Measurements from ENCODE around the gene AMELX.
A peak's percentile ranks its signal among the peaks of the same experiment; 100 is the strongest.

The AMELX gene

DNA sequence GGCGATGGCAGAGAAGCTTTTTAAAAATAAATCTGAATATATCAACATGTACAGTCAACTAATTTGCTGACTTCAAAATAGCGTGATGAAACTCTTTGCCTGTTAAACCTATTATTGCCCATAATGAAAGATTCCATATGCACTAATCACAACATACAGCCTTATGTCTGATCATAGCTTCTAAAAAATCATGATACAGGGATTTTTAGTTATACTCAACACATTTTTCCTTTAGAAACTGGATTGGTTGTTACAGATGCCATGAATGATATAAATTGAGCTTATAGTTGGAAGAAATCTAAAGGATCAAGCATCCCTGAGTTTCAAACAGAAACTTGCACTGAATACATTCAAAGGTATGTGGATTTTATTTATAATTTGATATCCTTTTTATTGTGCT lies at the start of gene AMELX:
TSS of gene AMELX (plus strand) at position 301 of the 400 bp plus-strand sequence. CDS start 1,376 bp downstream, outside the sequence.
- no peak for DNase-seq

DNA sequence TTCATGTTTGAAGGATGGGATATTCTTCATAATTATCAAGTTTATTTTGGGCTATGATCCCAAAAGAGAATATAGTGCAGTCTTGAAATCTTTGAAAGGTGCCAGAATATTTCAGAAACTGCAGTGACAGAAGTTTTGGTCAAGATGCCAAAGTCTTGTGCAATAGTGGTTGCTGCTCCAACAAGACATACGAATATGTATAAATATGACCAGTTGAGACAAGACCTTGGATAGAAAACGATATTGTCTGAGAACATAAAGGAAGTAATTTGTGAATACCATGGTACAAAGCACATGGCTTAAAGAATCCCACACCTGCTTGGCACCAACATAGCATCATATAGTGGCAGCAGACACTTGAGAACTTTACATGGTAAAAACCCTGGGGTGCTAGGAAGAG lies 48.6 kb upstream of the AMELX start:
- no peak for DNase-seq

DNA sequence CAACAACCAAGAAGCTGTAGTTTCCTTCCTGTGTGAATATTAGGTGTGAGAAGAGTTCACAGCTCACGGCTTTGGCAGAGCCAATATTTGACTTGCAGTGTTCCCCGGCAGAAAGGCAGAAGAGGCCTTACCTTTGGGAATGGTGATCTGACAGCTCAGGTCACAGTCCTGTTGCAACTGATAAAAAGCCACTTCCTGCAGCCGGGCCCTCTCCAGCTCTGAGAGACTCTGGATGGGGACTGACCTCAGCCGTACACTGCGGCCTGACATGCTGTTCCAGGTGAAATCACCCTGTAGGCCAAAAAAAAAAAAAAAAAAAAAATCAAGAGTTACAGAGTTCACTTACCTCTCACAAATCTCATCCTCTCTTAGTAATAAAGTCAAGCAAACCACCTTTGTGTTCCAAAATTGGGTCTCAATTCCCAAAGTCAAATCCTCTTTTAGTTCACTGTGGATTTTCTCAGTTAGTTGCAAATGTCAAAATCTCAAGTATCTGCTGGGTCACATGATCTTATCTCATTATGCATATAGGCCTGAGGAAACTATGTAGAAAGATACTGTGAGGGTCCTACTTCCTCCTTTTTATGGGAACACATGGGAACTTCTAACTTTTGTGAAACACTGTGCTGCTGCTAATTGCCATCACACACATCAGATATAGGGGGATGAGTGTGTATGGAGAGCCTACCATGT lies 38.6 kb upstream of the AMELX start:
- no peak for DNase-seq

DNA sequence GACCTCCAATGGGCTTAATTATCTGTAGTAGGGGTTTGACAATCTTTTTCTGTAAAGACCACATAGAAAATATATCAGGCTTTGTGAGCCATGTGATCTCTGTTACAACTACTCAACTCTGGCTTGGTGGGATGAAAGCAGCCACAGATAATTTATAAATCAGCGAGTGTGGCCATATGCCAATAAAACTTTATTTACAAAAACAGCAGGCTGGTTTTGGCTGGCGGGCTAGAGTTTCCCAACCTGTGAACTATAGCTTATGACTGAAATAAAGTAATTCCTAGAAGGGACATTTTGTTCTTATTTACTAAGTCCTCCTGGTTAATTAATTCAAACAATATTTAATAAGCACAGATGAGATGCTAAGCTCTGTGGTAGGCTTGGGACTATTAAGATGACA lies 35.9 kb upstream of the AMELX start:
- no peak for DNase-seq

DNA sequence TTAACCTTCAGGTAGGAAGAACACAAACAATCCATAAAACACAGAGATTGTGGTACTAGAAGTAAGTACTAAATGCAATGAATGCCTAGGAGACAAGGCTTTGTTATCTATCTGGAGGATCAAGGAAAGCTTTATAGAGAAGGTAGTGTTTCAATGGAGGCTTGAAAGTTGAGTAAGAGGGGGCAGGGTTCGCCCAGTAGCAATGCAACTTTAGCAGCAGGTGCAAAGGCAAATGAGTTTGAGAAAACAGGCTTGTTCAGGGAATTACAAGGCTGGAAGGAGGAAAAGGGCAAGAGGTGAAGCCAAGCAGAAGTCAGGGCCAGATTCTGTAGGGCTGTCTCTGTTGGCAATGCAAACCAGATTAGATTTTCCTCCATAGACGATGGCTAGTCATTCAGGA lies 35.5 kb upstream of the AMELX start:
- no peak for DNase-seq

DNA sequence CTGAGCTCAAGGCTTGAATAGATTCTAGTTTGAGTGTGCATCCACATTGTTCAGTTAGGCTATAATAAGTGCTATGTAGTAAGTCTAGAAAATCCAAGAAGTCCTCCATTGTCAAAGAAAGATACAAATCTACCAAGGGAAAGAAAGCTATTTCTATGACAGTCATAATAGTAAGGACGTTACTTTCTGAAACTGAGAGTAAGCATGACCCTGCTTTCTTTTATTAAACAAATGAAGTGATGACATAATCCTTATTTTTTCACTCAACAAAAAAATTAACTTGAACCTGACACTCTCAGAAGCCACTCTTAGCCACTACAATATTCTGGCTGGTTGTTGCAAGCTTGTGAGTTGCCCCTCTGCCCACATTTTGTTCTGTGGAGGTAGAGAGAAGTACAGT lies 33.8 kb upstream of the AMELX start:
- no peak for DNase-seq

DNA sequence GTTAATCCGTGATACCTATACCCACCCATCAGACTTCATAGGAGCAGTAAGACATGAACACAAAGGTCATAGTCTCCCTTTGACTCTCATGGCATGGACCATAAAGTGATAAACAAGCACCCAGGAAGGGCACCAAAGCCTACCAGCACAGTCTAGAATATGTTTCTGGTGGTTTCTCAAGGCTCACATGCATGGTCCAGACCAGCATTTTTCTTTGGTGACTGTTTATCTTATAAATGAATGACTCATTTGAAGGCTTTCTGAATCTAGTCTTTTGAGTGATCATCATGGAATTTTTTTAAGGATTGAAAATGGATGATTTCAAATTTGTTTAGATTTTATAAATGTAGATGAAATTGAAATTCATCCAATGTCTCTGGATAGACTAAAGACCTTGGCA lies 32.0 kb upstream of the AMELX start:
- DNase-seq = peak; percentile 3

DNA sequence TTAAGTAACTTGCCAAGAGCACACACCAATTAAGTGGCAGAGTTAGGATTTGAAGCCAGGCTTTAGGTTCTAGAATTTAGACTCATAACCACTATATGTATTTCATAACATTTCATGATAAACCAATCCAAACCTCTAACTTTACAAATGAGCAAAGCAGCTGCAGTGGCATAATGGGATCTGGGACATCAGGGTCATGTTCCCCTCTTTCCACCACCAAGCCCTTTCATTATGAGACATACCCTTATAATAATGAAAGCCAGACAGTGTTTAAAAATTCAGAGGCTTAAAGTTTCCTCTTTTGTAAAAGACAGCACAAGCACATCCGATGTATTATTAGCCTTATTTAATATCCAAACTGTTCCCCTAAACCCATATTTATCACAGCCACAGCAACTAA lies 28.3 kb upstream of the AMELX start:
- no peak for DNase-seq

DNA sequence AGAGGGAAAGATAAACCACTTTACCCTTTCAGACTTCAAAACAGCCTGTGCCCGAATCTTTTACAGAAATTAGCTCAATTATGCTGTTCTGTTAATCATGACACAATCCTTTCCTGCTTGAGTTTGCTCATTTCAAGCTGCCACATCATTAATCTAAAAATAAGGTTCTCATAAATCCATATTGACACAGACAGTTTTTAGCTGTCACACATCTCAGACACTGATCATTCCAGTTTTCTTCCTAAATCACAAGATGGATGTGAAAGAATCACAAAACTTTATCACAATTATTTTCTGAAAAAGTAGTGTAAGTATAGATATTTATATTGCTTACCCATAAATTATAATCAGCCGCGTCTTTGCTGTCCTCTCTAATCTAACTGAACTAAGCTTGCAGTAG lies 27.9 kb upstream of the AMELX start:
- DNase-seq = no peak

DNA sequence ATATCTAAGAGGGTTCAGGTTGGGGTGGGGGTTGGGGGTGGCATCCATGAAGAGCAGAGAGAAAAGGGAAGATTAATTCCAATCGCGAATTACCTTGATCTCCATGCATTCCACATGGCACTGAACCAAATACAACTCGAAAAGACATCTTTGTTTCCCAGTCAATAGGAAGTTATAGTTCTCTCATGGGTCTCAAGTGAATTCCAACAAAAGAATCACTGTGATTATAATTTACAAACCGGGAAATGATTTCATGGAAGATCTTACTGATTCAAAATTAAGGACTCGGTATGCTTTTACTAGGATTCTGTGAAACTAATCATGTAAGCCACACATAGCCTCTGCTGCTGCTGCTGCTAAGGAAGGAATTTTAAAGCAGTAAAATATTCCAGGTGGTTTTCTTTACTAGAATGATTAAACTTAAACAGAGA lies 26.6 kb upstream of the AMELX start:
- DNase-seq = no peak

DNA sequence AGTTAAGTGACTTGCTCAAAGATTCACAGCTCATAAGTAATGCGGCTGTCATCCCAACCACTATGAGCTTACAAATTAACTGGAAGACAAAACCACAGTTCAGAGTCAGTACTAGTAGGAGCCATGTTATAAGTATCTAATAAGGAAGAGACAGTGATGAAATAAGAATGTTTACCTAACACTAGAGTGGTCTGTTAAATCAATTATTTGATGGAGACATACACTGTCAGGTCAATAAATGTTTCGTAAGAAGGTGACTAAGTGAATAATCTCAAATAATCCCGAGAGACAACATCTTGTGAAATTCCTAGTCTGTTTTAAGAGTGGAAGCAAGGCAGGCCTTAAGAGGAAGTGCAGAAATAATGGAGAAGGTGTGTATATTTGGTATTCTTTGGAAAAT lies 25.8 kb upstream of the AMELX start:
- no peak for DNase-seq

DNA sequence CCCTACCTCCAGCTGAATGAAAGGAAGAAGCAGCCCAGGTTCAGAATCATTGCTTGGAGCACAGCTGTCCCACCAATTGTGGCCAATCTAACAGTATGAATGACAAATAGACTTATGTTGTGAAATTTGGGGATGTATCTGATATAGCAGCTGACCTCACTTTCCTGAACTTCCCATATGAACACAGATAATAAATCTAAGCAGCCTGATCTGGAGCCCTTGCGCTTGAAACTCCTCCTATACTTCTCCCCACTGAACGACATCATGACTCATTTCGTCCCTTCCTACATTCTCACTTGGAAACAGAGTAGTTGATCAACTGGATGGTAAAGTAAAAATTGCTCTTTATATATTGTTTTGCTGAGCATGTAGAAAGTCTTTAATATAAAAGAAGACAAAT lies 24.2 kb upstream of the AMELX start:
- DNase-seq = no peak

DNA sequence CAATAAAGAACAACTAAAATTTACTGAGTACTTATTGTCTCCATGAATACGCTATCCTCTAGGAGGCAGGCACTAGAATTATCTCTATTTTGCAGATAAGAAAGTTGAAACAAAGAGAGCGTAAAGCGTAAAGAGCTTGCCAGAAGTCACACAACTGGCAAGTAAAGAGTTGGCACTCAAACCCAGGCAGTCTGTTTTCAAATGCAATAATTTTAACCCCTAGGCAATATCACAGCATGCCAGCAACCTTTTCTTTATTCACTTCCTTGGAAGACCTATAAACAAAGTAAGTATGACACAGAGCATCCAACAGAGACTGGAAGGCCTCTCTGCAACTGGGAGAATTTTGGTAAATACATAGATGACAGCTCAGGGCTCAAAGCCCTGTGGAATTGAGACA lies 23.2 kb upstream of the AMELX start:
- DNase-seq = no peak

DNA sequence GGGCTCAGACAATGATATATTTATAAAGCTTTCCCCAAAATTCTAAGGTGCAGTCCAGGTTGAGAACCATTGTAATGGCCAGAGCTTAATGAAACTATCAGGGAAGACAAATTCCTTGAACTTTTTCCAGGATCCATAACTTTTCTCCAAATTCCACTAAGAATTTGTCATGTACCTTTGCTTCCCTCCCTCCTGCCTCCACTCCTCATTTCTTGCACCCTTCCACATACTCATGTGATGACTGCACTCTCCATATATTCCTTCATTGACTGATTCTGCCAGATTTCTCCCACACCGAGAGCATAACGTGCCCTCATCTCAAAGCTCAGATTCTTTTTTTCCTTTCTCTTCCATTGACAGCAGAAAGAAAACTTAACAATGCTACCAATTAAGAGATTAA lies 20.9 kb upstream of the AMELX start:
- DNase-seq = no peak

DNA sequence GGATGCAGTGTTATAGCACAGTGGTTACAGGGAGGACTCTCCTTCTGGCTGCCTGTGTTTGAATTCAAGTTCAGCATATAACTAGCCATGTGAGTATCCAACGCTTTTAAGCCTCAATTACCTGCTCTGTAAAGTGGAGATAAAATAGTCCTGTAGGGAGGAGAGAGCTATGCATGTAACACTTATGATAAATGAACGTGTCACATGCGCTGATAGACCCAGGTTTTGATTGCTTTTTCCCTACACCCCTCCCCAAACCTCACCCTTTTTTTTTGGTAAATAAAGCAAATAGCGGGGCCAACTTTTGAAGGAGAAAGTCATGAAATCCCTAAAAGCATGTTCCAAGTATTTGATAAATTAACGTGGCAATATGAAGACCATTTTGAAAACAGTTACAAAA lies 20.4 kb upstream of the AMELX start:
- no peak for DNase-seq

DNA sequence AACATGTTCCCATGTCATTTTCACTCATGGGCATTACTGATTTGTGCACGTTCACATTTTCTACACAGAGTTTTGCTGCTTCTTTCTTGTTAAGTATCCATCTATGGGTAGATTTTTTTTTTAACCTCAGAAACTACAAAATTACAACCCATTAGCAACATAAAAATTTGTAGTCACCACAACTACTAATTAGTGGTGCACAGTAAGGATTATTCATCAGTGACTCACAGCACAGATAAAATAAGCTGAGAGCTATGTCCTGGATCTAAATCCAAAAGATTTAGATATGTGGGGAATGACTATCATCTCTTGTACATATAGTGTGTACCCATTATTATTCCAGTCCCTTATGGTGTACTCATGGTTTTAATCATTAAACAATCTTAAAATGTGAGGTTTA lies 19.7 kb upstream of the AMELX start:
- DNase-seq = no peak

DNA sequence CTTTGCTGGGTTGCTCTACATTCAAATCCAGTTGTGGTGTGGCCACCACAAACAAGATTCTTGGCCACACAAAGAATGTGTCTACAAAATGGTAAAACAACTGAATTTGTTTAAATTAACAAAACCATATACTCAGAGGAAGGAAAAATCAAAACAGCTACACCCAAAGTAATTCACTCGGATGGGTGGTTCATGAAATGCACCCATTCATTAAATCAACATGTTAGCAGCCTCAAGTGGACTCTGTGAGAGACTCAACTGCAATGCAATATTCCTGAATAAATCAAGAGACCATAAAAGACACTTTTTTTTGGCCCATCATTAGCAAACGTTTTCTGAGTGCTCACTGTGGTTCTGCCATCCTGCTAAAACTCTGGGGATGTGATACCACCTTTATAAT lies 11.2 kb upstream of the AMELX start:
- DNase-seq = no peak

DNA sequence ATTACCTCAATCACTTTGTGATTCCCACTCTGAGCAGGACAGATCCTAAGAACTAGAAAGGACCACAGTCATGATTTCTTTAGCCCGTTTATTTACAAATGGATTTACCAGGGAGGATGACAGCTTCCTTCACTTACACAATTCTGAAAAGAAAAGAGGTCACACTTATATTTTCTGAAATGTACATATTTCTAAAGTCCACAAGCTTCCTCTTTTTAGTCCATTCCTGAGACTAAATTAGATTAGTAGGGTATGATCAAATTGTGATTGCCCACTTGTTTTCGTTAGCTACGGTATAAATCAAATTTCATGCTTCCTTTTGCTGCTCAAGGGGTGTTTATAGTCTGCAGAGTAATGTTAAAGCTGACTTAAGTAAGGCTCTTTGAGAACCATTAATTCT lies 7.6 kb upstream of the AMELX start:
- no peak for DNase-seq

DNA sequence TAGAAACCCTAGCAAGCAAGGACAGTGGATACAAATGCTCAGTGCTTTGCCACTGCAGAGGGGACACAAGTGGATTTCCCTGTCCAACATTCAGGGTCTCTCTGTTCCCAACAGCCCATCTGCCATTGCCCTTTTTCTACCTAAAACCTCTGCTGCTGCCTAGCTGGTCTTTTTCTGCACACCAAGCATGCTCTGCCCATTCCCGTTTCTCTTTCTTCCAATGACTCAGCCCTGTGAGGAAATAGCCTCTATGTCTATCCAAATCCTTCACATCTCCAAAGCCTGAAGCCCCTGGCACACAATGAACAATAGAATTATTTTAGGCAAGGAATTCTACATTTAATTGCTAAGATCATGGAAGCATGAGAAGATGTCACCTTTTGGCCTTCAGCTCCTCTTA lies 5.7 kb upstream of the AMELX start:
- no peak for DNase-seq

DNA sequence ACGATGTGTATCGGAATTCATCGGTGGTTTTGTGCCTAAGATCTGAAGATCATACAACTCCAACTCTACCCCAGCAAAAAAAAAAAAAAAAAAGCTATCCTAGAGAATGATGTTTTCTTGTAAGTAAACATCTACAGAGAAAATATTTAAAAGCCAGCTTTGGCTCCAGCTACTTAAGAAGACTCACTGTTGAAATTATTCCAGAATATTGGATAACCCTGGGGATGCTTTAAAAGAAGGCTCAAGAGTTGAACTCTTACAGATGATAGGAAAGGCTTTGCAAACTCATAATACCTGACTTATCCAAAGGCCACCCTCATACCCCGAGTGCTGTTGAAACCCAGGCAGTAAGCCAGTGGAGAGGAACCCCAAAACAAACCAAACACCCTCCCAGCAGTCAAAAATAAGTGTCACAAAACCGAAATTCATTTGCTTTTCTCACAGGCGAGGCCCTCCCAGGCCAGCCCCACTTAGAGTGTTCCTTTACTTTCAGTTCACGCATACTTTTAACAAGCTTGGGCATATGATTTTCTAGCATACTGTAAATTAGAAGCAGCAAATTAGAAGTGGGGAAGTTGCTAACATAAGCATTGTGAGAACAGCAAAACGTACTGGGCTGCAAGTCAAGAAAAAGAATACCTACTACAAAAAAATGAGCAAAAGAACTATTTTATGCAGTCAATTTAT lies 2.7 kb upstream of the AMELX start:
- no peak for DNase-seq

DNA sequence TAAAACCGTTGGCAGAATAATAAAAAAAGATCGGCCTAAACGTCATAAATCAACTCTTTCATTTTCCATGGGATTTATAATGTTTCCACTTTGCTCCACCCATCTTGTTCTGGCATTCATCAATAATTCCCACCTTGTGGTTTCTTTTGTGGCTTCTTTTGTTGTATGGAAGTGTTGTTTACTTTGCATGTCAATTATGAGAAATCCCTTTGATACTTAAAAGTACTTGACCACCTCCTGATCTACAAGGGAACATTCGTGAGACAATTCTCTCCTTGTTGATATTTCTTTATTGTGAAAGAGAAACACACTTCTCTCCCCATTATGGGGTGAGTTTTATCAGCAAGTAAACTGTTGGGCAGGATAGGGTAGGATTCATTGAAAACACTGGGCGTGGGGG lies 2.8 kb downstream of the AMELX start:
- no peak for DNase-seq

DNA sequence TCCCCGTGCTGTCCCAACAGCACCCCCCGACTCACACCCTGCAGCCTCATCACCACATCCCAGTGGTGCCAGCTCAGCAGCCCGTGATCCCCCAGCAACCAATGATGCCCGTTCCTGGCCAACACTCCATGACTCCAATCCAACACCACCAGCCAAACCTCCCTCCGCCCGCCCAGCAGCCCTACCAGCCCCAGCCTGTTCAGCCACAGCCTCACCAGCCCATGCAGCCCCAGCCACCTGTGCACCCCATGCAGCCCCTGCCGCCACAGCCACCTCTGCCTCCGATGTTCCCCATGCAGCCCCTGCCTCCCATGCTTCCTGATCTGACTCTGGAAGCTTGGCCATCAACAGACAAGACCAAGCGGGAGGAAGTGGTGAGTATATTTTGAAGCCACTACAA lies 5.4 kb downstream of the AMELX start:
- no peak for DNase-seq

DNA sequence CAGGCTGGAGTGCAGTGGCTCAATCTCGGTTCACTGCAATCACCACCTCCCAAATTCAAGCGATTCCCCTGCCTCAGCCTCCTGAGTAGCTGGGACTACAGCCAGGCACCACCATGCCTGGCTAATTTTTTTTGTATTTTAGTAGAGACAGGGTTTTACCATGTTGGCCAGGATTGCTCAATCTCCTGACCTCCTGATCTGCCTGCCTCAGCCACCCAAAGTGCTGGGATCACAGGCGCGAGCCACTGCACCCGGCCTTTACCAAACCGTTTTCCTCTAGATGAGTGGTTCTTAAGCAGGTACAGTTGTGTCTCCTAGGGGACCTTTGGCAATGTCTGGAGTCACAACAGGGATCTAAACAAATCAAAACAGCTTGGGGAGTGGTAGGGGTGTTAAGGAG lies 11.6 kb downstream of the AMELX start:
- no peak for DNase-seq

DNA sequence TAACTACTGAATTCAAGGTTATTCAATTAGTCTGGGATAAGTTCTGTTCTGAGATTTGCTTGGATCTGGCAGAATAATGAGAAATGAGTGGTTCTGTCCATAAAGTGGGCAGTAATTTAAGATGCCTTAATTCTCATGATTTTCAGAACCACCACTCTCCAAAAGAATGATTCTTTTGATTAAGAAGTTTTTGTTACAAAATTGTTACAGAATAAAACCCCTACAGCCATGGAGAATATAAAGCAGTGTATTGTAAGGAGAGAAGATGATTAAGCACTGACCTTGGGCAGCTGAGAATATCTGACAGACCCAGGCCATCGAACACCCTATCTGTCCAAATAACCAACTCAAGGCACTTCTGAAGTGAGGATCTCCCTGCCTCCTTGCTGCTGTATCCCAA lies 12.4 kb downstream of the AMELX start:
- DNase-seq = no peak

DNA sequence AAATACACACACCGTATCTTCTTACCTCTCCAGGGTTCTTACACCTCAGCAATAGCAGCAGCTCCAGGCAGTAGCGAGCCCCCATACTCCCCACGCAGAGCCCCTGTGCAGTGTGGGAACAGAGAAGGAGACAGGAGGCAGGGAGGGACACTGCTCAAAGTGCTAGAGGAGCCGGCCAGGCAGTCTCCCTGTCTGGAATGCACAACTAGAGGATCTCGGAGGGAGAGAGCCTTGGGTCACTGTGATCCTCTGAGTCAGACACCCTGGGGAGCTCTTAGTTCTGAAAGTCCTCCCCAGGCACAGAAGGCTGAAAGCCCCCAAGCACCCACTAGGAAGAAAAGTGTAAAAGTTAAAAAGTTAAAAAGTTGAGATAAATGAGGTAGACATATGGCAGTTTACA lies 16.0 kb downstream of the AMELX start:
- DNase-seq = no peak

All from amniotic stem cell (primary cell).